ENCODE data around the gene FOXK1. TPM values are rescaled to one million over a fixed set of nuclear protein-coding genes. Genes with fewer than 3 reads are reported as not detected.

The FOXK1 gene
- total RNA-seq, 2 donors from 2014 or later = 34.3 to 62.4 TPM

DNA sequence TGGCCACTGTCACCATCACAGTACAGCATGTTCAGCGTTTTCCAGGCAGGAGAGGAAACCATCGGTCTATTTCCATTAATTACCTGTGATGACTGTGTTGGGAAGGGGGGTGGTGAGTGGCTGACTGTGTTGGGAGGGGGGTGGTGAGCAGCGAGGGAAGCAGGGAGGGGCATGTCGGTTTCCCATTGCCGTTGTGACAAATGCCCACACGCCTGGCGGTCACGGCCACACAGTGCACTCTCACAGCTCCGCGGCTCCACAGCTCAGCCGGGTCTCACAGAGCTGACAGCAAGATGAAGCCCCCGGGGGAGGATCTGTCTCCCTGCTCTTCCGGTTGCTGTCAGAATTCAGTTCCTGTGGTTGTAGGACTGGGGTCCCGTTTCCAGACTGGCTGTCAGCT, 132.3 kb downstream of the FOXK1 start:
- H3K4me1 ChIP-seq (ENCODE audit: control insufficient read depth in 1 of 2, low read depth in 2 of 2) = peaks cover 0 to 3% of the 10 kb centered on the region in 2 donors
- TF ChIP-seq, protein P1, sequence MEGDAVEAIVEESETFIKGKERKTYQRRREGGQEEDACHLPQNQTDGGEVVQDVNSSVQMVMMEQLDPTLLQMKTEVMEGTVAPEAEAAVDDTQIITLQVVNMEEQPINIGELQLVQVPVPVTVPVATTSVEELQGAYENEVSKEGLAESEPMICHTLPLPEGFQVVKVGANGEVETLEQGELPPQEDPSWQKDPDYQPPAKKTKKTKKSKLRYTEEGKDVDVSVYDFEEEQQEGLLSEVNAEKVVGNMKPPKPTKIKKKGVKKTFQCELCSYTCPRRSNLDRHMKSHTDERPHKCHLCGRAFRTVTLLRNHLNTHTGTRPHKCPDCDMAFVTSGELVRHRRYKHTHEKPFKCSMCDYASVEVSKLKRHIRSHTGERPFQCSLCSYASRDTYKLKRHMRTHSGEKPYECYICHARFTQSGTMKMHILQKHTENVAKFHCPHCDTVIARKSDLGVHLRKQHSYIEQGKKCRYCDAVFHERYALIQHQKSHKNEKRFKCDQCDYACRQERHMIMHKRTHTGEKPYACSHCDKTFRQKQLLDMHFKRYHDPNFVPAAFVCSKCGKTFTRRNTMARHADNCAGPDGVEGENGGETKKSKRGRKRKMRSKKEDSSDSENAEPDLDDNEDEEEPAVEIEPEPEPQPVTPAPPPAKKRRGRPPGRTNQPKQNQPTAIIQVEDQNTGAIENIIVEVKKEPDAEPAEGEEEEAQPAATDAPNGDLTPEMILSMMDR (IDR thresholded peaks at IDR 0.05) = no peak
- no peak for ATAC-seq (ENCODE audit: insufficient number of reproducible peaks, low FRiP score, low read depth)

DNA sequence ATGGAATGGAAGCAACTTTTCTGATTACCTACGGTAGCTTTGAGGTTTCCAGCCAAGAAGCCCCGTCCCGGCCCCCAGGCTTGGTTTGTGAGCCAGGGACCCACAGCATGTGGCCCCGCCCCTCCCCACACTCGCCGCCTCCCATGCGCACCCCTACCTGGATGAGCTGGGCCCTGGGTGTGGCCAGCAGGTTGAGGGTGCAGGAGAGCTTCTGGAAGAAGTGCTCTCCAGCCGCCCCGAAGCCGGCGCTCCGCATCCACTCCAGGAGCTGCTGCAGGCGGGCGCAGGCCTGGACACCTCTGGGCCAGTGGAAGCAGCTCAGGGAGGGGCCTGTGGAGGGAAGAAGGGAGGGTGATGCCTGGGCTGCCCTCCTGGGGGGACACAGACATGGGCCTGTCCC, 133.0 kb downstream of the FOXK1 start:
- no peak for ATAC-seq (ENCODE audit: insufficient number of reproducible peaks, low FRiP score, low read depth)
- Histone ChIP-seq H3K27ac (no peak overlapping the region), H3K36me3 (no peaks in the 10 kb centered on the region), H3K4me3 (no peak overlapping the region), H3K9me3 (no peaks in the 10 kb centered on the region), H3K27me3 (replicated peaks; ENCODE audit: insufficient read depth) (no peaks in the 10 kb centered on the region), H3K4me1 (ENCODE audit: control insufficient read depth in 1 of 2, low read depth in 2 of 2) (peaks cover 2 to 10% of the 10 kb centered on the region in 2 donors)
- DNase-seq (ENCODE audit: low spot score) = no peak
- TF ChIP-seq, protein P1 (IDR thresholded peaks at IDR 0.05) = no peak

More for the DNA sequence above, 132.3 kb downstream of the FOXK1 start:
- Histone ChIP-seq H3K9me3 (no peaks in the 10 kb centered on the region), H3K27me3 (replicated peaks; ENCODE audit: insufficient read depth) (no peaks in the 10 kb centered on the region), H3K36me3 (no peaks in the 10 kb centered on the region), H3K27ac (no peak overlapping the region), H3K4me3 (no peak overlapping the region)
- DNase-seq (ENCODE audit: low spot score) = no peak

DNA sequence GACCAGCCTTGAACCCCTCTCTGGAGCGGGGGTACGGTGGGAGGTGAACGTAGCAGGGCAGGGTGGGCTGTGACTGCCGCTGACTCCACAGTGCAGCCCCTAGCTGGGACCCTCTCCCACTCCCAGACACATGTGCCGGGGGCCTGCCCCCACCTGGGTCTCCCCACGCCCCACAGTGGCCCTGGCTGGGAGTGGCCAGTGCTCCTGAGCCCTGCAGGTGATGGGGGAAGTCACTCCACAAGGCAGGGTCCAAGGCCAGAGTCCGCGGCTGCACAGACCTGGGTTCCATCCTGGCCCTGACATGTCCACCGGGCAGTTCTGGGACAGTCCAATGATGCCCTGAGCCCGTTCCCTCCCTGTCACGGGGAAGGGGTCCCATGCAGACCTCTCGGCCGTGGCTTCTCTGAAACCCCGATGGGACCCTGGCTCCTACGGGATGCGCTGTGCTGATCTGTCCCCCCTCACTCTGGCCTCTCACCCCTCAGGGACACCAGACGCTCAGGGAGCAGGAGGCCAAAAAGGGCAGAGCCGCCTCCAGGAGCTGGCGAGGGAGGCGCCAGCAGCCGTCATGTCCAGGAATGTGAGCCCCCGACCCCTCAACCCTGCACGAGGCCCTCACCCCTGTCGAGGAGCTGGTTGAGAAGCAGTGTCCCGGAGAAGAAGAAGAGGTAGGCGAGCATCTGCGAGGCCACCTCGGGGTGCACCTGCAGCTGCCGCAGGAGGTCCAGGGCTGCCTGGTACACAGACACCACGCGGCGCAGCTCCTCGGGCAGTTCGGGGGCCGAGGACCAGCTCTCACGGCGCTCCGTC, 133.7 kb downstream of the FOXK1 start:
- H3K4me1 ChIP-seq (ENCODE audit: control insufficient read depth in 1 of 2, low read depth in 2 of 2) = peaks cover 5 to 14% of the 10 kb centered on the region in 2 donors
- no peaks in the 10 kb centered on the region for H3K27me3 ChIP-seq (replicated peaks; ENCODE audit: insufficient read depth)
- H3K36me3 ChIP-seq = no peaks in the 10 kb centered on the region
- no peaks in the 10 kb centered on the region for H3K9me3 ChIP-seq
- no peak overlapping the region for H3K4me3 ChIP-seq
- ATAC-seq (ENCODE audit: insufficient number of reproducible peaks, low FRiP score, low read depth) = no peak
- TF ChIP-seq, protein P1 (IDR thresholded peaks at IDR 0.05) = no peak
- H3K27ac ChIP-seq = no peak overlapping the region
- no peak for DNase-seq (ENCODE audit: low spot score)

DNA sequence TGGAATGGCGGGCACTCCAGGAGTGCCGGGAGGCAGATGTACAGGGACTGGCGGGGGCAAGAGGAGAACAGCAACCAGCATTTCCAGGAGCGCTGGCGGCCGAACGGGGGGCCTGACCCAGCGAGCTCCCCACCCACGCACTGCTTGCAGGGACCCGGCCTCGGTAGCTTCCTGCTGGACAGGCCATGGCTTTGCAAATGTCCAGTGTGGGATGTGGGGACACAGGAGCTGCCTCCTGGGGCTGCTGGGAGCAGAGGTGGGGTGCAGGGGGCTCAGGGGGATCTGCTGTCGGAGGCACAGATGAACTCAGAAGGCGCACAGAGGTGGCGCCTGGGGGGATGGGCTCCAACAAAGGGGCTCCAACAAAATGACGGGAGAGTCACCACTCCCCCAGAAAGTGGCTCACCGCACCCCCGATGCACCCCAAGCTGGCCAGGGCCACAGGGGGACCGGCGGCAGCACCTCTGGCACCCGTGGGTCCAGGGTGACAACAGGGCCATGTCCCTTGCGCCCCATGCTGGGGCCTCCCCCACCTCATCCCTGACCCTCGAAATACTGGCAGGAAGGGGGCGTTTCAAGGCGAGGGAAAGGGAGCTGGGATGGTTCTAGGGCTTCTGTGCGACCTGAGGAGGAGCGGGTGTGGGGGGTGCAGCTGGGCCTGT, 134.5 kb downstream of the FOXK1 start:
- H3K27ac ChIP-seq = no peak overlapping the region
- H3K4me3 ChIP-seq = no peak overlapping the region
- no peaks in the 10 kb centered on the region for H3K9me3 ChIP-seq
- ATAC-seq (ENCODE audit: insufficient number of reproducible peaks, low FRiP score, low read depth) (no peak), DNase-seq (ENCODE audit: low spot score) (no peak)
- TF ChIP-seq, protein P1 (IDR thresholded peaks at IDR 0.05) = no peak
- H3K36me3 ChIP-seq = no peaks in the 10 kb centered on the region
- no peaks in the 10 kb centered on the region for H3K27me3 ChIP-seq (replicated peaks; ENCODE audit: insufficient read depth)
- H3K4me1 ChIP-seq (ENCODE audit: control insufficient read depth in 1 of 2, low read depth in 2 of 2) = peaks cover 5 to 14% of the 10 kb centered on the region in 2 donors

DNA sequence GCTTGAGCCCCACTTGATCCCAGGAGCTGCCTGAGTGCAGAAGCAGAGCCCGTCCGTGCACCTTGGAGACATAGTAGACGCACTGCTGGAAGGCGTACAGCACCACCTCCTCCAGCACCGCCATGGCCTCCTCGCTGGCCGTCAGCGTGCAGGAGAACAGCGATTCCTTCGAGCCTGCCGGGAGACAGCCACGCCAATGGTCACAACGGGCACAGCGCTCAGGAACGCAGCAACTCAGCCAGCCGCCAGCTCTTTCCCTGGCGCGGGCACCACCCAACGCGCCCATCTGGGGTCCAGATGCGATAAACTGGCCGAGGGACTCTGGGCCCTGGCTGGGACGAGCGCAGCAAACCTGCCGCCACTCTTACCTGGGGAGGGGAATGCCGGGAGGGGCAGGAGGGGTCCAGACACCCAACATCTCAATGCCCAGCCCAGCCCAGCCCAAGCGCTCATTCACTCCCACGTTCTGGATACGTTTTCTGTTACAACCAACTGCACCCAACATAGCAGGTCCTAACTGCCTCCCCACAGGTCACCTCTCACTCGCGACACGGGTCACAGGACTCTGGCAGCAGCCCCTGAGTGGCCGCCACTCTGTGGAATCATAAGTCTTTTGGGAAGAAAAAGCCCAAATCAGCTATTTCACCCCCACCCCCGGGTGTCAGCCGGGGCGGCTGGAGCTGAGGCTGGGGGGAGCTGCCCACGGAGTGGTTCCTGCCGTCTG, 135.2 kb downstream of the FOXK1 start:
- ATAC-seq (ENCODE audit: insufficient number of reproducible peaks, low FRiP score, low read depth) (no peak), DNase-seq (ENCODE audit: low spot score) (no peak)
- H3K9me3 ChIP-seq = no peaks in the 10 kb centered on the region
- TF ChIP-seq, protein P1 (IDR thresholded peaks at IDR 0.05) = no peak
- H3K4me1 ChIP-seq (ENCODE audit: control insufficient read depth in 1 of 2, low read depth in 2 of 2) = peaks cover 5 to 14% of the 10 kb centered on the region in 2 donors
- H3K4me3 ChIP-seq = no peak overlapping the region
- H3K27me3 ChIP-seq (replicated peaks; ENCODE audit: insufficient read depth) = no peaks in the 10 kb centered on the region
- H3K27ac ChIP-seq = no peak overlapping the region
- H3K36me3 ChIP-seq = no peaks in the 10 kb centered on the region
